CD4-positive, alpha-beta memory T cell (primary cell): ENCODE data around the gene ST8SIA5. TPM values are rescaled to one million over a fixed set of nuclear protein-coding genes. Genes with fewer than 3 reads are reported as not detected.

Experiments
- CTCF ChIA-PET: fragments of 350-600 bp; sonication (Branson Sonifier 250); formaldehyde crosslinking; loops from one replicate; lab custom pipeline; 2021; ENCODE audit warnings: inconsistent platforms; ENCODE audit not compliant: partially characterized antibody; lab: Charles Lee
- POLR2A ChIA-PET: fragments of 350-600 bp; sonication (Branson Sonifier 250); formaldehyde crosslinking; loops from one replicate; lab custom pipeline; 2021; ENCODE audit not compliant: partially characterized antibody; lab: Charles Lee
- DNase-seq, 5 donors: peaks; one replicate each; pipeline versions ENCODE4 v3.0.0 to v3.0.0-alpha.2; 2020 to 2022; ENCODE audit warnings: mixed read lengths in 1 of 5
- H3K27ac ChIP-seq: one replicate; pipeline ENCODE4 v1.7.0; 2013; ENCODE audit warnings: low read depth, low read length
- H3K27me3 ChIP-seq: 2 replicates; pipeline ENCODE4 v1.7.0; 2013; ENCODE audit warnings: mild to moderate bottlenecking, low read length, moderate library complexity; ENCODE audit not compliant: insufficient read depth
- H3K36me3 ChIP-seq: 2 replicates; pipeline ENCODE4 v1.7.0; 2013; ENCODE audit warnings: mild to moderate bottlenecking, low read length, moderate library complexity; ENCODE audit not compliant: insufficient read depth
- H3K4me1 ChIP-seq: 2 replicates; pipeline ENCODE4 v1.7.0; 2013; ENCODE audit warnings: mild to moderate bottlenecking, low read length, moderate library complexity; ENCODE audit not compliant: insufficient read depth
- H3K4me3 ChIP-seq, 2 donors: one replicate each; pipeline ENCODE4 v1.7.0; 2013; ENCODE audit warnings: low read length in 2 of 2, mild to moderate bottlenecking in 1 of 2
- H3K9me3 ChIP-seq, 2 donors: one replicate each; pipeline ENCODE4 v1.7.0; 2013; ENCODE audit warnings: low read length in 2 of 2, control low read depth in 1 of 2; ENCODE audit not compliant: control insufficient read depth in 1 of 2
- H3K27ac Mint-ChIP-seq, 7 donors: one replicate each; pipeline ENCODE4 v1.8.0; 2020 to 2021; ENCODE audit warnings: mixed read lengths in 7 of 7, mild to moderate bottlenecking in 6 of 7, inconsistent platforms in 3 of 7, moderate library complexity in 3 of 7
- H3K27me3 Mint-ChIP-seq, 2 donors: one replicate each; pipeline ENCODE4 v1.8.0; 2020 to 2021; ENCODE audit warnings: mixed read lengths in 2 of 2
- H3K36me3 Mint-ChIP-seq, 2 donors: one replicate each; pipeline ENCODE4 v1.8.0; 2020 to 2021; ENCODE audit warnings: mixed read lengths in 2 of 2, inconsistent platforms in 1 of 2, mild to moderate bottlenecking in 1 of 2
- H3K4me1 Mint-ChIP-seq, 4 donors: one replicate each; pipeline ENCODE4 v1.8.0; 2020 to 2021; ENCODE audit warnings: mixed read lengths in 4 of 4, mild to moderate bottlenecking in 1 of 4
- H3K4me3 Mint-ChIP-seq, 8 donors: one replicate each; pipeline ENCODE4 v1.8.0; 2020 to 2021; ENCODE audit warnings: mixed read lengths in 8 of 8, mild to moderate bottlenecking in 7 of 8, moderate library complexity in 6 of 8, inconsistent platforms in 3 of 8
- H3K9me3 Mint-ChIP-seq, 8 donors: one replicate each; pipeline ENCODE4 v1.8.0; 2020 to 2021; ENCODE audit warnings: mixed read lengths in 8 of 8, mild to moderate bottlenecking in 5 of 8, inconsistent platforms in 3 of 8, moderate library complexity in 1 of 8
- intact Hi-C: fragments of 100-400 bp; cut with micrococcal nuclease; formaldehyde crosslinking; loops from one replicate; pipeline ENCODE4 v1.15.1; 2023
- polyA plus RNA-seq, 2 donors: library from polyadenylated mRNA; unstranded; fragments of 300-500 nt; fragmentation: Illumina TruSeq; gene quantifications; one replicate each; pipeline ENCODE4 v1.2.3, GENCODE V29; 2021
- total RNA-seq, 2 experiments: library from RNA; stranded (reverse); gene quantifications; one replicate each; pipeline ENCODE4 v1.2.3, GENCODE V29; 2021

ST8SIA5 gene
- total and polyA plus RNA-seq, 4 experiments from 2014 or later = not detected

- H3K27me3 ChIP-seq = no peaks in the 10 kb centered on the region
- DNase-seq = no peak
- no peaks in the 10 kb centered on the region for H3K36me3 ChIP-seq
- H3K4me1 Mint-ChIP-seq = no peaks in the 10 kb centered on the region
- H3K36me3 Mint-ChIP-seq = no peaks in the 10 kb centered on the region
- H3K27me3 Mint-ChIP-seq = peaks cover 22 to 31% of the 10 kb centered on the region in 2 donors
- H3K4me3 Mint-ChIP-seq = no peak overlapping the region
- H3K9me3 Mint-ChIP-seq = peaks cover 0 to 24% (median 8%) of the 10 kb centered on the region in 8 donors
- intact Hi-C loops = no loop called here
- ChIA-PET POLR2A (no interaction called here), CTCF (no interaction called here)
- H3K27ac Mint-ChIP-seq = no peak overlapping the region
- no peak overlapping the region for H3K4me3 ChIP-seq
- H3K4me1 ChIP-seq = no peaks in the 10 kb centered on the region
- H3K27ac ChIP-seq = no peak overlapping the region
- no peaks in the 10 kb centered on the region for H3K9me3 ChIP-seq
Measured at GRCh38 chr18:46740046-46740445, 16.8 kb downstream of the ST8SIA5 start.

- H3K36me3 Mint-ChIP-seq = no peaks in the 10 kb centered on the region
- no peaks in the 10 kb centered on the region for H3K4me1 Mint-ChIP-seq
- no peak overlapping the region for H3K27ac Mint-ChIP-seq
- intact Hi-C loops = no loop called here
- ChIA-PET CTCF (no interaction called here), POLR2A (no interaction called here)
- peaks cover 0 to 14% (median 6%) of the 10 kb centered on the region in 8 donors for H3K9me3 Mint-ChIP-seq
- Histone ChIP-seq H3K9me3 (no peaks in the 10 kb centered on the region), H3K4me3 (no peak overlapping the region), H3K27ac (no peak overlapping the region), H3K4me1 (no peaks in the 10 kb centered on the region), H3K36me3 (no peaks in the 10 kb centered on the region), H3K27me3 (no peaks in the 10 kb centered on the region)
- H3K27me3 Mint-ChIP-seq = peaks cover 18 to 23% of the 10 kb centered on the region in 2 donors
- DNase-seq = no peak
- no peak overlapping the region for H3K4me3 Mint-ChIP-seq
Measured at GRCh38 chr18:46738491-46738890, 18.4 kb downstream of the ST8SIA5 start.

GRCh38 chr18:46736736-46737135 lies 20.1 kb downstream of the ST8SIA5 start:
- Histone ChIP-seq H3K4me1 (no peaks in the 10 kb centered on the region), H3K4me3 (no peak overlapping the region), H3K27me3 (no peaks in the 10 kb centered on the region), H3K36me3 (no peaks in the 10 kb centered on the region), H3K27ac (no peak overlapping the region), H3K9me3 (no peaks in the 10 kb centered on the region)
- Mint-ChIP-seq H3K36me3 (no peaks in the 10 kb centered on the region), H3K9me3 (peaks cover 0 to 10% (median 4%) of the 10 kb centered on the region in 8 donors), H3K27me3 (peaks cover 12 to 20% of the 10 kb centered on the region in 2 donors), H3K4me1 (no peaks in the 10 kb centered on the region), H3K4me3 (no peak overlapping the region), H3K27ac (no peak overlapping the region)
- intact Hi-C loops = no loop called here
- POLR2A ChIA-PET = no interaction called here
- CTCF ChIA-PET = no interaction called here
- DNase-seq = no peak

GRCh38 chr18:46736135-46736534 lies 20.7 kb downstream of the ST8SIA5 start:
- Histone ChIP-seq H3K9me3 (no peaks in the 10 kb centered on the region), H3K4me1 (no peaks in the 10 kb centered on the region), H3K4me3 (no peak overlapping the region), H3K36me3 (no peaks in the 10 kb centered on the region), H3K27me3 (no peaks in the 10 kb centered on the region), H3K27ac (no peak overlapping the region)
- H3K36me3 Mint-ChIP-seq = no peaks in the 10 kb centered on the region
- intact Hi-C loops = no loop called here
- no peak for DNase-seq
- H3K4me1 Mint-ChIP-seq = no peaks in the 10 kb centered on the region
- H3K9me3 Mint-ChIP-seq = peaks cover 0 to 12% (median 6%) of the 10 kb centered on the region in 8 donors
- no peak overlapping the region for H3K4me3 Mint-ChIP-seq
- H3K27me3 Mint-ChIP-seq = peaks cover 12 to 23% of the 10 kb centered on the region in 2 donors
- POLR2A ChIA-PET = no interaction called here
- CTCF ChIA-PET = no interaction called here
- no peak overlapping the region for H3K27ac Mint-ChIP-seq

GRCh38 chr18:46734981-46735380 lies 21.9 kb downstream of the ST8SIA5 start:
- no peaks in the 10 kb centered on the region for H3K4me1 Mint-ChIP-seq
- H3K27ac Mint-ChIP-seq = no peak overlapping the region
- Histone ChIP-seq H3K36me3 (no peaks in the 10 kb centered on the region), H3K4me1 (no peaks in the 10 kb centered on the region), H3K4me3 (no peak overlapping the region), H3K9me3 (no peaks in the 10 kb centered on the region), H3K27ac (no peak overlapping the region), H3K27me3 (no peaks in the 10 kb centered on the region)
- H3K27me3 Mint-ChIP-seq = peaks cover 12 to 23% of the 10 kb centered on the region in 2 donors
- intact Hi-C loops = no loop called here
- no peaks in the 10 kb centered on the region for H3K36me3 Mint-ChIP-seq
- H3K4me3 Mint-ChIP-seq = no peak overlapping the region
- DNase-seq = no peak
- CTCF ChIA-PET = no interaction called here
- POLR2A ChIA-PET = no interaction called here
- H3K9me3 Mint-ChIP-seq = peaks cover 0 to 19% (median 8%) of the 10 kb centered on the region in 8 donors

GRCh38 chr18:46733872-46734271 lies 23.0 kb downstream of the ST8SIA5 start:
- POLR2A ChIA-PET = no interaction called here
- peaks cover 9 to 21% of the 10 kb centered on the region in 2 donors for H3K27me3 Mint-ChIP-seq
- H3K4me1 ChIP-seq = no peaks in the 10 kb centered on the region
- H3K4me3 Mint-ChIP-seq = no peak overlapping the region
- H3K27ac ChIP-seq = no peak overlapping the region
- no peak for DNase-seq
- H3K4me1 Mint-ChIP-seq = no peaks in the 10 kb centered on the region
- H3K36me3 ChIP-seq = no peaks in the 10 kb centered on the region
- intact Hi-C loops = no loop called here
- H3K4me3 ChIP-seq = no peak overlapping the region
- H3K36me3 Mint-ChIP-seq = no peaks in the 10 kb centered on the region
- CTCF ChIA-PET = no interaction called here
- H3K27me3 ChIP-seq = no peaks in the 10 kb centered on the region
- H3K9me3 ChIP-seq = no peaks in the 10 kb centered on the region
- H3K9me3 Mint-ChIP-seq = peaks cover 0 to 24% (median 14%) of the 10 kb centered on the region in 8 donors
- no peak overlapping the region for H3K27ac Mint-ChIP-seq

- Mint-ChIP-seq H3K4me1 (no peaks in the 10 kb centered on the region), H3K4me3 (no peak overlapping the region), H3K36me3 (no peaks in the 10 kb centered on the region), H3K27me3 (peaks cover 8 to 17% of the 10 kb centered on the region in 2 donors), H3K27ac (no peak overlapping the region), H3K9me3 (peaks cover 0 to 25% (median 13%) of the 10 kb centered on the region in 8 donors)
- intact Hi-C loops = no loop called here
- POLR2A ChIA-PET = no interaction called here
- Histone ChIP-seq H3K27ac (no peak overlapping the region), H3K4me1 (no peaks in the 10 kb centered on the region), H3K9me3 (no peaks in the 10 kb centered on the region), H3K27me3 (no peaks in the 10 kb centered on the region), H3K4me3 (no peak overlapping the region), H3K36me3 (no peaks in the 10 kb centered on the region)
- CTCF ChIA-PET = no interaction called here
- no peak for DNase-seq
Measured at GRCh38 chr18:46732801-46733200, 24.1 kb downstream of the ST8SIA5 start.

- H3K9me3 Mint-ChIP-seq = peaks cover 0 to 25% (median 13%) of the 10 kb centered on the region in 8 donors
- ChIA-PET CTCF (no interaction called here), POLR2A (no interaction called here)
- H3K27me3 Mint-ChIP-seq = peaks cover 8 to 17% of the 10 kb centered on the region in 2 donors
- H3K36me3 Mint-ChIP-seq = no peaks in the 10 kb centered on the region
- Histone ChIP-seq H3K36me3 (no peaks in the 10 kb centered on the region), H3K27ac (no peak overlapping the region), H3K27me3 (no peaks in the 10 kb centered on the region), H3K9me3 (no peaks in the 10 kb centered on the region), H3K4me1 (no peaks in the 10 kb centered on the region), H3K4me3 (no peak overlapping the region)
- no peaks in the 10 kb centered on the region for H3K4me1 Mint-ChIP-seq
- intact Hi-C loops = no loop called here
- DNase-seq = no peak
- H3K4me3 Mint-ChIP-seq = no peak overlapping the region
- no peak overlapping the region for H3K27ac Mint-ChIP-seq
Measured at GRCh38 chr18:46732201-46732600, 24.7 kb downstream of the ST8SIA5 start.
